ENCODE data around the gene ERGIC3.

The ERGIC3 gene

GRCh38 chr20:35541783-35542662 is at the start of gene ERGIC3:
Gene ERGIC3, plus strand, starts transcription at chr20:35542078. Its CDS starts 20 bp downstream, at chr20:35542098.
- peak; percentile 98 for DNase-seq (ENCODE audit: low read depth in 2 of 2)

GRCh38 chr20:35492352-35492751 is 49.5 kb upstream of the ERGIC3 start:
- DNase-seq (ENCODE audit: low read depth in 2 of 2), result no peak

GRCh38 chr20:35496481-35496880 is 45.4 kb upstream of the ERGIC3 start:
- no peak for DNase-seq (ENCODE audit: low read depth in 2 of 2)

DNA sequence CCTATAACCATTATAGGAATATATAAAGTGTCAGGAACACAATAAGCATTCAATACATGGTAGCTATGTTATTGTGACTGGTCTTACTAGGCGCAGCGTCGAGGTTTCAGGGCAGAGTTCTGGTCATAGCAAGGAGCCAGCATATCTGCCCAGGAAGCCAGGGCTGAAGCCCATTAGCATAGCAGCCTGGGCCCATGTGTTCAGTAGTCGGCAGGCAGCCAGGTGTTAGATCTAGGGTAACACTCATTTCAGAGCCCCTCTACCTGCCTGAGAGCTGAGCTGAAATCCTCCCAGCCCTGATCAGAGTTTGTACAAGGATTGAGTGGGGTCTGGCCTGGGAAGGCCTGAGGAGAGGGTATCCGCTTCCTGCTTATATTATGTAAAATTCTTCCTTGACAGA is 44.6 kb upstream of the ERGIC3 start:
- no peak for DNase-seq (ENCODE audit: low read depth in 2 of 2)

- DNase-seq (ENCODE audit: low read depth in 2 of 2), result no peak
Observed at GRCh38 chr20:35497780-35498189, 44.1 kb upstream of the ERGIC3 start.

DNA sequence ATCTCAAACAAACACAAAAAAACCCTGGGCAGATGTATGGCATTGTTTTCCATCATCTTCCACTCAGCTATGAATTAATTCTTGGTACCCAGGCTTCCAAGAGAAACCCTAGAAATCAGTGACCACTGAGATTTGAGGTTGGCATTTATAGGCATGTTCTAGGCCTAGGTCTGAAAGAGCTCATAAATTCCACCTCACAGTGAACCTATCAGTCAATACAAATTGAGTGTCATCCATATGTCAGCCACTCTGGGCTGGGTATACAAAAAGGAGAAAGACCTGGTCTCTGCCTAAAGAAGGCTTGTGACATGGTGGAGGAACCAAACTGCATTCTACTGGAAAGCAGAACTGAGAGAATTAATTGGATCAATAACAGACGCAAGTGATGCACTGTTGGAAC is 42.6 kb upstream of the ERGIC3 start:
- no peak for DNase-seq (ENCODE audit: low read depth in 2 of 2)

- no peak for DNase-seq (ENCODE audit: low read depth in 2 of 2)
Observed at GRCh38 chr20:35502352-35502751, 39.5 kb upstream of the ERGIC3 start.

GRCh38 chr20:35503281-35503680 is 38.6 kb upstream of the ERGIC3 start:
- DNase-seq (ENCODE audit: low read depth in 2 of 2), result no peak

GRCh38 chr20:35503841-35504561 is 37.9 kb upstream of the ERGIC3 start:
- DNase-seq (ENCODE audit: low read depth in 2 of 2), result no peak

DNA sequence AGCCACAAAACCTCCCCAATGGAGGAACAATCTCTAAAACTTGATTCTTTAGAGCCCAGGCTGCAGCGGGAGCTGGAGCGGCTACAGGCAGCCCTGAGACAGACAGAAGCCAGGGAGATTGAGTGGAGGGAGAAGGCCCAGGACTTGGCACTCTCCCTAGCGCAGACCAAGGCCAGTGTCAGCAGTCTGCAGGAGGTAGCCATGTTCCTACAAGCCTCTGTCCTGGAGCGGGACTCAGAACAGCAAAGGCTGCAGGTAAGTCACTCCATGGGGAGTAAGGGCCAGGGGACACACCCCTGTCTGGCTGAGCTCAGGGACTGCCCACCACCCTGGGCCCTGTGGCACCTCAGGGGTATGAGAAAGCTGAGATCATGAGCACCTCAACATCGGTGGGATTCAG is 37.1 kb upstream of the ERGIC3 start:
- DNase-seq (ENCODE audit: low read depth in 2 of 2), result no peak

DNA sequence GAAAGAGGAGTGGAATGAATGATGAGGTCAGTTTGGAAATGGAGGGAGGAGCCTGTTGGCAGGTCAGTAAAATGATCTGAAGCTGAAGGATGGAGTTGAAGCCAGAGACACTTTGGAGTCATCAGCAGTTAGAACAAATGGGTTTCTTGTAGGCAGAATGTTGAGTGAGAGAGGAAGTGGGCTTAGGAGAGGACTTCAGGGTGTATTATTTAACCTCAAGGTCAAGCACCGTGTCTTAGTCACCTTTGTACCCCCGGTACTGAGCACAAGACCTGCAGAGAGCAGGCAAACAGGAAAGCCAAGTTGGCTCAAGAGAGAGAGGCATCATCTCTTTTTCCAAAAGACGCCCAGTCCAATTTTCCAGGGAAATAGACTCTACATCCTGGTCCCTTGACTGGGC is 35.7 kb upstream of the ERGIC3 start:
- no peak for DNase-seq (ENCODE audit: low read depth in 2 of 2)

DNA sequence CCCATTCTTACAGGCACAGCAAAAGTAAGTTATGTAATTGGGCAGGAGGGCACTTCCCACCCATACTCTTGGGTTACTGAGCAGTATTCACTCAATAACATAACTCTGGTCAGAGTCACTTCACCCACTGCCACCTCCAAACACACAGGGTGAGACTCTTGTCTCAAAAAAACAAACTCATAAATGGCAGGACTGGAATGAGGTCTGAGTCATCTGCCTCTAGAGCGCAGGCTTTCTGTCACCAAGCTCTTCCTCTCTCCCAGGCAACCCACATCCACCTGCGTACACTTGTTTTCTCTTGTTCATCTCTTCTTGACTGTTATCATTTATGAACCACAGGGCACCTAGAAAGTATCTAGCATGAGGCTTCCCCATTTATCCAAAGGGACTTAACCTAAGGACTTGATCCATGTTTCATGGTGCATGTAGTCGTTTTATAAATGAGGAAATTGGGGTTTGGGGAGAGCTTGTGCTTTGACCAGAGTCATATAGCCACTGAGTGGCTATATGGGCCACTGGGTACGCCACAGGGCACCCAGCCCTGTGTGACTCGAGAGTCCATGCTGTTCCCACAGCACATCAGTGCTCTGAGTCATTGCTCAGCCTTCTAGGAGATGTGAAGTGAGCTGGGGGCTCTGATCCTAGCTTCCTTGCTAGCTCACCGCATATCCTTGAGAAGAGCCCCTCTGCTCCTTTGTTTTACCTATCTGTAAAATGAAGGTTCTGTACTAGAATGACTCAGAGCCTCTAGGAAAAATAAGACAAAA is 34.8 kb upstream of the ERGIC3 start:
- DNase-seq (ENCODE audit: low read depth in 2 of 2), result no peak

- no peak for DNase-seq (ENCODE audit: low read depth in 2 of 2)
Observed at GRCh38 chr20:35508493-35509218, 33.2 kb upstream of the ERGIC3 start.

DNA sequence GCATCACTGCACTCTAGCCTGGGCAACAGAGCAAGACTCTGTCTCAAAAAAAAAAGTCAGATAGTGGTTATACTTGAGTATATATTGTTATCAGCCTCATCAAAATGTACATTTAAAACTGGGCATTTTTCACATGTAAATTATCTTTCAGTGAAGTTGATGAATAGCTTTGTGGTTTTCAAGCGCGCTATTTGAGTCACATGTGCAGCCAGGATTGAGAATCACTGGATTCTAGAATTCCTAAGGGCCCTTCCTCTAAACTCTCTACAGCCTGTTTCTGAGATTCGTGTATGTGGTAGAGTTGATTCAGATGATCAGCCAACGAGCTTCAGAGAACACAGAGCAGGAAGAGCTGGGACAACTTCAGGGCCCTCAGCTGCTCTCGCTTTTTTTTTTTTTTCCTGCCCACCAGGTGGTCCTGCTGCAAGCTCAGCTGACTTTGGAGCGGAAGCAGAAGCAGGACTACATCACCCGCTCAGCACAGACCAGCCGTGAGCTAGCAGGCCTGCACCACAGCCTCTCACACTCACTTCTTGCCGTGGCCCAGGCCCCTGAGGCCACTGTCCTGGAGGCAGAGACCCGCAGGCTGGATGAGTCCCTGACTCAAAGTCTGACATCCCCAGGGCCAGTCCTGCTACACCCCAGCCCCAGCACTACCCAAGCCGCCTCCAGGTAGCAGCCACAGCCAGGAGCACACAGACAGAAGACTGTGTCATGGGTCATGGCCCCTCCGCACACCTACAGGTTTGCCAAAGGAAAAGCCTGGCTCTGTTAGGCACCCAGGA is 30.7 kb upstream of the ERGIC3 start:
- DNase-seq (ENCODE audit: low read depth in 2 of 2), result no peak

DNA sequence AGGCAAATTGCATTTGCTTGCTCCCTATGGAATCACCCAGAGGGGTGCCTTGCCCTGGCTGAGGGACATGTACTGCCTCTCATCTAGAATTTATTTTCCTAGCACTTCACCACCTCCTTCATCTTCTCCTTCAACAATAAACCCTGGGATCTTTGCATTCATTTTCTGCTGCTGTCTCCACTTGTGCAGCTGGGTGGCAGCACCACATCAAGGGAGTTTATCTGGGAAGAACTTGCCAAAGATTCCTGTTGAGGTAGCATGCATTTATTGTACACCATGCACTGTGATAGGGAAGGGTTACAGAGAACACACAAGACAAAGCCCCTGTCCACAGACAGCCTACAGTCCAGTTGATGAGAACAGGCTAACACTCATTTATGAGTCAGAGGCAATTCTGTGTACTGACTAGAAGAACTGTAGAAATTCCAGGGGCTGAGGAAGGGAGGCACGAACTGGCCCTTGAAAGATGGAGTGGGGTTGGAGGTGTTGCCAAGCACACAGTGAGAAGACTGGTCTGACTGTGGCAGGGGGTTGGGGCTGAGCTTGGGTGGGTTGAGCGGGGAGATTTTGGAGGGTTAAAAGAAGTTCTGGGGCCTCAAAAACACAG is 30.0 kb upstream of the ERGIC3 start:
- no peak for DNase-seq (ENCODE audit: low read depth in 2 of 2)

DNA sequence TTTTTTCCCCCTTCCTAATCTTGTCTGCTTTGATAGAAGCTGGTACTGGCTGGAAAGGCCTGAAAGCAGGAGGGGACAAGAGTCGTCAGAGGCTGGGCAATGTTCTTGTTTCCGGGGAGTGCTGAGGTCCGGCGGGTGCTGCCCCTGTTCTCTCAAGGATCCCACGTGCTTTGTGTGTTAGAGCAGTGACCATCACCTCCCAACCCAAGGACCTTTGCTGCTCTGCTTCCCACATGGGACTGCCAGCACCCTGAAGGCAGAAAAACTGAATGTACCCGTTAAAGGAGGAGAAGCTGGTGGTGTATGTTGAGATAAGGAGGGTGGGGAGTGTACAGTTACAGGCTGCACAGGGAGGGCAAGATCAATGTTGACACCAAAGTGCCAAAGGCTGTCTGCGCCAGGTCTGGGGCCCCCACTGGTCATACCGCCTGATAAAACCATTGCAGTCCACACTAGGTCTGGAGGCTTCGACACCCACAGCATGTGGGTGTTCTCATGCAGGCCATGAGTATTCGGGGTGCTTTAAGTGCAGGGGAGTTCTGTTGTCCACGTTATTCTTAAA is 27.4 kb upstream of the ERGIC3 start:
- no peak for DNase-seq (ENCODE audit: low read depth in 2 of 2)

- DNase-seq (ENCODE audit: low read depth in 2 of 2), result no peak
Observed at GRCh38 chr20:35515341-35515740, 26.5 kb upstream of the ERGIC3 start.

- DNase-seq (ENCODE audit: low read depth in 2 of 2), result no peak
Observed at GRCh38 chr20:35515949-35516645, 25.8 kb upstream of the ERGIC3 start.

DNA sequence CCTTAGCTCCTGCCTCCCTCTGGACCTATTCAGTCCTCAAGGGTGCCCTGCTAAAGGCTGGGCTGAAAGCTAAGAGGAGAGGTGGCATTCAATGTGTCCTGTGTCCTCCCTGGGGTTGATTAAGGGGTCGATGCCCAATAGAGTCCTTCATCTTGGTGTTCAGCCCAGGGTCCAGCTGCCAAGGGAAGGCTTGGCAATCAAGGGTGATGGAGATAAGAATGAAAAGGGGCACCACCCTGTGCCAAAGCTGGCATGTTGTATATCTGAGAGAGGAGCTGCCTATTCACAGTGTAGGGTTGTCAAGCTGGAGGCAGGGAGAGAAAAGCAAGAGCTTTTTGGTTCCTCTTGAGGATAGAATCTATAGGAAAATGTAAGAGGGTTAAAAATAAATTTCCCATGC is 24.8 kb upstream of the ERGIC3 start:
- no peak for DNase-seq (ENCODE audit: low read depth in 2 of 2)

All from activated CD4-positive, alpha-beta T cell treated with anti-CD3 and anti-CD28 coated beads for 24 hours (primary cell).